DMS153 treated with DMSO at 0.1 percent for 48 hours (cell line): ENCODE results near the gene LGR5.
A peak's percentile ranks its signal among the peaks of the same experiment; 100 is the strongest.
"Not testable (repeated sequence)": the region's sequence is repeated elsewhere in the genome, so short reads cannot be mapped to it uniquely, and the experiment has no call there.

Experiments used
- DNase-seq: peaks from one replicate; lab custom pipeline; 2025; ENCODE audit not compliant: unreplicated experiment; lab: John Stamatoyannopoulos, UW

Gene LGR5

GRCh38 chr12:71472441-71472911 is 32.9 kb downstream of the LGR5 start:
- DNase-seq: no peak

DNA sequence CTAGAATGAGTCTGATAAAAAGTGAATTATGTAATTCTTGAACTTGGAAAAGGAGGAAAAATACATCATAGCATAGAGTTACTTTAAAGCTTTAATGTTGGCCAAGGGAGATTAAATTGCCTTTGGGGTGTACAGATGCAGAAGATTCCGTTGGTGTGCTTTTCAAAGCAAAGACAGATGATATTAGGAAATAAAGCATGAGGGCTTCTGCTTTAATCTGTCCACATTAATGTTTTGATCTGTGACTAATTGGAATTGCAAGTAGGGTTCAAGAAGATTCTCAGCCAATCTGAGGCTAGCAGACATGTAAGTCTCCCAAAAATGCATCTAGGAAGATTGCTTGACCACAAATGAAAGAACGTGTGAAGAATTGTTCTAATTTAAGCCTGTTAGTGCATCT is 35.2 kb downstream of the LGR5 start:
- DNase-seq: no peak

- peak; percentile 7 for DNase-seq
Measured at GRCh38 chr12:71475280-71475679, 35.7 kb downstream of the LGR5 start.

DNA sequence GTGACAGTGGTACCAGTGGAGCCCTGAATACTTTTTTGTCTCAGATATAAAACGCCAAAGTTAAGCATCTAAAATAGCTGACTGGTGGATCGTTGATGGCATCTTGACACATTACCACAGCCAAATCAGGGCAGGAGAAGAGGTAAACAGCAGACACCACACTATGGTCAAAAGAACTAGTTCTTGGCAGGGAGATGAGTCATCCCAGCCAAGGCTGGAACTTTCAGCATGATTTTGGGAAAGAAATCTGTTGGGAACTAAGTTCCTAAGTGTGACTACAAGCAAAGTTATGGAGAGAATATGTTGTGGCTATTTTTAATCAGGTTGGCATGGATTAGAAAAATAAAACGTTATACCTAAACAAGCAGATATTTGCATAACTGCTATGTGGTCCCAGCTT is 36.9 kb downstream of the LGR5 start:
- no peak for DNase-seq

DNA sequence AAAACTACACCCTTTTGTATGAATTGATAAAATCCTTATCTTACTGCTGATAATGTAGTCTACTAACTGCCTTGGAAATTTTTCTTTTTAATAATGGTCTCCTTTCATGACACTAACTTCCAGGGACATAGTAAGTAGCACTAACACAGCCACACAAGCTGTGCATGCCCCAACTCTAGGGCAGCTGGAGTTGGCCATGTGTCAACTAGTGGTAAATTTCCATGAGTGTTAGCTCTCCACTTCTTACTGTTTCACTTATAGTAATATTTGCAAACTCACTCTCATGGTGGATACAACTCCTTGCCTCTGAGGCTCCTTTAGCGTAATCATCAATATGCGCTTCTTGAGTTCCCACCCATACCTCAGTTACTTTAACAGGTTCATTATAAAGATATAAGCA is 38.0 kb downstream of the LGR5 start:
- no peak for DNase-seq

DNA sequence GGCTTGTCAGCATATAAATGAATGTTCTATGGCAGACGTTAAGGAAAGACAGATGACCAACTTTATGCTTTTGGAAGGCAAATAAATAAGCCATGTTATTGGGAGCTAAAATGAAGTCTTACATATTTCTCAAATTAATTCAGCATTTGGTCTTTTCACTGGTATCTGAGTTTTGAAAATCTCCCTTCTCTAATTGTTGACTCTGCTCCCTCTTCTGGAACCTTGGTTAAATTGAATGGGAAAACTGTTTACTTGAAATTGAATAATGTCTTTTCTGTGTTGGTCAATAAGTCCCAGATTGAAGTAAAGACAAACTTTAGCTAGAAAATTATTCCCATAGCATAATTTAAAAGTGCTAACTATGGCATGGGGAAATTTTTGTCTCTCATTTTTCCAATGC is 38.7 kb downstream of the LGR5 start:
- DNase-seq: no peak

DNA sequence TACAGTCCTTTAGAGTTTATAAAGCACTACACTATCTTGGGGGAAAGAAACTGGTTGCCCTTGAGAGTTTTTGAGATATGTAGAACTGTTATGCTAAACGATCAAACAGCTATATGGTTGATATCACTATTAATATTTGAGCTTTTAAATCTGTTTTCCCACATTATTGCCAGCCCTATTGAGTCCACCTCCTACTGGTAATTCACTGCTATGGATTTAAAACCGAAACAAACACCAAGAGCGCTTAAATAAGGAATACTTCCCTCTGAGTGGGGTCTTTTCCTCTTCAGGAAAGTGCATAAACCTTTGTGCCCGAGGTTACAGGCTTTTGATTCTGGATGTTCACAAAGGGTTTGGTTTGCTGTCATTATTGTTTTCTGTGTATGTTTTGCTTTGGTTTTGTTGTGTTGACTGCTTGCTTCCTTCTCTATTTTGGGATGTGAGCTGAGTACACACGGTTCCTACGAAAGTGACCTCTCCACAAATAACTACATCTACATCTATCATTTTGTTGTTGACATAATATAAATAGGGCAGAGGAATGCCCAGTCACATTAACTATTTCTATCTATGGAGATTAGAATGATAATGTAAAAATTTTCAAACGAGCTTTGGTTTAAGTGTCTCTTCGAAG is 44.8 kb downstream of the LGR5 start:
- no peak for DNase-seq

GRCh38 chr12:71490844-71491243 is 51.2 kb downstream of the LGR5 start:
- DNase-seq: not testable (repeated sequence)

DNA sequence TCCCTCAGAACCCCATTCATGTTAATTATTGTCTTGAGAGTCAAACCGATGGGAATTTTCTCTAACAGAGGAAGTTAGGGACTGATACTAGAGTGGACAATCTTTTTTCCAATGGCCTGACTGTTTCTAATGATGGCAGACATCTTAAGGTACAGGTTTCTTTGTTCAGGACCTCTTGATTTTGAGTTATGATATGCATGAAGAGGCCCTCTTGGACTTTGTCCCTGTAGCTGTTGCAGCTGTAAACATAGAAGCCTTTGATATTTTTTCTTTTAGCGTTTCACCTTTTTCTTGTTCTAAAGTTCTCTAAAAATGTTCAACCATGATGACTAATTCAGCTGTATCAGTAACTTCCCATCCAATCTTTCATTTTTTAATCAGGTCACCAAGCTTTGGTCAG is 53.0 kb downstream of the LGR5 start:
- no peak for DNase-seq

DNA sequence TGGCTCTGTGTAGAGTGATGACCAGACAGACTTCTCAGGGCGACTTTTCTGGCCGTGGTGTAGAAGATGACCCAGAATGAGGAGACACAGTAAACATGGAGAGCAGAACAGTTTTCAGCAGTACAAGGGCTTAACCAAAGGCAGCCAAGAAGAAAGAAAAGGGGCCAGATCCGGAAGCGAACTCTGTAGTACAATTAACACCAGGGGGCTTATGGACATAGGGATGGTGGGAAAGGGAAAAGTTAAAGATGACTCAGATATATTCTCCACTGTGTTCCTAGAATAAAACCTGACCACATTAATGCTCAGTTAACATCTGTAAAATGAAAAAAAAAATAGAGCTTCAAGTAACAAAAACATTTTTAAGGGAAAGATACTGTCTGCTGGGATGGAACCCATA is 60.2 kb downstream of the LGR5 start:
- DNase-seq: no peak

DNA sequence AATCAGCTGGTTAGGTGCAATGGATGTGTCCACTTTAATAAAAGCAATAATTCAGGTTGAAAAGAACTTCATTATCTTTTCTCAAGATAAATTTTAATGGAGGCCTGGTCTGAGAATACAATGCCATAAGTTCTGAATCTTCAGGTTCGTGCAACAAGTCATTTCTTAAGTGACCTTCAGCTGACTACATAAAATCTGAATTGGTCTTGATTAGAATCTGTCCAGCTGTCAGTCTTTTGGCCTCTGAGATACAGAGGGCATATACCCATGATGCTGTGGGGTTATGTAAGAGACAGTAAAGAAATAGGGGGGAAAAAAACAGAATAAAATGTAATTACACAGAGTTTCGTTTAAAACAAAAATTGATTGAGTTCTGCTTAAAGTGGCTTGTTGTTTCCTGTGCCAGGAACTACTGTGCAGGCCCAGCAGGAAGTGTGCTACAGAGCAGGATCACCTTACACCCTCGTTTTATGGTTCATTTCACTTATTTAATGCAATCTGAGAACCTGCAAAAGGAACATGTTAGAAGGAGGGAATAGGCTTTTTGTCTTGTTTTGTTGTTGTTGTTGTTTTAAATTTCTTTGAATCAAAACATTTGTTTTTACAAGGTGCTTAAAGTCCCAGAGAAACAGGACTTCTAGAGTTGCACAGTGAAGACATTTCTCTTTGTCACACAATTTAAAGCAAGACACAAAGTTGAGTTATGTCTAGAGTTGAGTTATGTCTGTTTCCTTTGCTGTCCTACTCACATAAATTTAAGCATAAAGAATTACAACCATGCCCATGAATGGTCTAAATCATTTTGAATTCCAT is 64.2 kb downstream of the LGR5 start:
- peak; percentile 34 for DNase-seq

DNA sequence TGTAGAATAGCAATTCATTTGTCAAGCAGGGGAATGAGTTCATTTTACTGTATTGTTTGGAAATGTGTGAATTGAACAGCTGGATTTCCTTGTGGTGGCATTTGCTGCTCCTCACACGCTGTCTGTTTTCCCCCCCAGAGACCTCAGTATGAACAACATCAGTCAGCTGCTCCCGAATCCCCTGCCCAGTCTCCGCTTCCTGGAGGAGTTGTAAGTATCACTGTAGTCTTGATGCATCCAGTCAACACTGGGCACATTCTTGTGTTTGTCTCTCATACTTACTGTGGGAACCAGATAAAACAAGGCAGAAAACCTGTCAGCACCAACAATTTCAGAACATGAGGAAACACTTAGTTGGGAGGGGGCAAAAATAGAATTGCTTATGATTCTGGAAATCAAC is 64.9 kb downstream of the LGR5 start:
- no peak for DNase-seq

DNA sequence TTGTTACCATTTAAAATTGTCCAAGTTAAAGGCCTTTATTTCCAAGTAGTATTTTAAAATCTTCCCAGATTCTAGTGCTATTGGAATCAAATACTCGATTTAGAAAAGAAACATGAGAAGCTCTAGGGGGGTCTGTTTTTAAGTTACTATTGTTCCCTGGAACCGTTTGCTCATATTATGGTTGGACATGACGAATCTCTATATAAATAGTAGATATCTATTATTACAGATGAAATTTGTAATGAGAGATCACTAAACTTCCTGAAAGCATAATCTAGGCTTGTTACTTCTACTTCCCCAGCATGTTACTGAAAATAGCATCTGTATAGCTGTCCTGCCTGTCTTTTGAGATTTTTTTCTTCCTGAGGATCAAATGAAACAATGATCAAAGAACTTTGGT is 70.1 kb downstream of the LGR5 start:
- no peak for DNase-seq

- DNase-seq: no peak
Measured at GRCh38 chr12:71517145-71517846, 77.7 kb downstream of the LGR5 start.

DNA sequence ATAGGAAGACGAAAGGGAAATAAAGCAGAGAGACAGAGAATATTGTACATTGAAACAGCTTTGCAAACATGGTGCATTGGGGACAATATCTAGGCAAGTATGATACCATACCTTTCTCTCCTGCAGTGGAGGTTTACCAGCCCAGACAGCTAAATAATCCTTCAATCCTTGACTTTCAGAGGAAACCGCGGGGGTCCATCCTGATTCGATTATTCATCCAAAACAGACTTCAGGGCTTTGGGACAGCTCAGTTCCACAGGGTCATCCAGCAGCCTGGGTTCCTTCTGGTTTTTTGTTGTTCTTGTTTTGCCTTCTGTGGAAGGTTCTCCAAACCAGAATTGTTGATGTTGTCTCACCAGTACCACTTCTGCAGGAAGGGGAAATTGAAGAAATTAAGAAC is 81.5 kb downstream of the LGR5 start:
- DNase-seq: no peak

DNA sequence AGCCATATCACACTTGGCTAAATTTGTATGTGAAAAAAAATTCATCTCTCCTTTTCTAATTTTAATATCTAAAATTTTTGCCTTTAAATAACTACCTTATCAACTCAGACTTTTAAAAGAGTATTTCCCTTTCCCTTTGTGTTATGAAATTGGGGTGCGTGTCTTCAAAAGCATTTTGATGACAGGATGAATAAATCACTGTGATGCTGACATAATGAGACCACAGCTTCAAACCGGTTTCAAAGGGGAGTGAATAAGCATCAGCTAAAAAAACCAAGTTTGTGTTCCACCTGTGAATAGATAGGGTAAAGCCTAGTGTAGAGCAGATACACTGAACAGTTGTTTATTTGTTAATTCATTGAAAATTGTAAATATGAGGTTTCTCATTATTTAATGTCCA is 85.0 kb downstream of the LGR5 start:
- DNase-seq: no peak

- no peak for DNase-seq
Measured at GRCh38 chr12:71533703-71534102, 94.1 kb downstream of the LGR5 start.

GRCh38 chr12:71536279-71536938 is 96.8 kb downstream of the LGR5 start:
- no peak for DNase-seq

- DNase-seq: no peak
Measured at GRCh38 chr12:71536939-71537622, 97.5 kb downstream of the LGR5 start.

DNA sequence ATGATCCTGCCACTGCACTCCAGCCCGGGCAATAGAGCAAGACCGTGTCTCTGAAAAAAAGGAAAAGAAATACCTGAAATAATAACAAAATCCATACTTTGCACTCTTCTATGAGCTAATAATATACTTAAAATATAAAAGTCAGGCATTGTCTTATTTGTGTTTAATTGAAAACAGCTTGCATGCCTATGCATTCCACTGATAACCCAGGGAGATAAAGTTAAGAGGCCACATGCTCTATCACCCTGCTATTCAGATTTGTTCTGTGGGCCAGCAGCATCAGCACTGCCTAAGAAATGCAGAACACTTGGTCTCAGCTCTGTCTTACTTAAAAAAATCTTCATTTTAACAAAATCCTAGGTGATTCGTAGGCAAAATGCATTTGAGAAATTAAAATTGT is 99.2 kb downstream of the LGR5 start:
- no peak for DNase-seq

GRCh38 chr12:71541583-71541982 is 102.0 kb downstream of the LGR5 start:
- DNase-seq: no peak
